DMS 273 (cell line): Measurements from ENCODE around the gene CCNY.
"Not testable (repeated sequence)": the region's sequence is repeated elsewhere in the genome, so short reads cannot be mapped to it uniquely, and the experiment has no call there.

Source experiments
- DNase-seq: peaks from one replicate; lab custom pipeline; 2025; ENCODE audit not compliant: unreplicated experiment; lab: John Stamatoyannopoulos, UW

CCNY gene

DNA sequence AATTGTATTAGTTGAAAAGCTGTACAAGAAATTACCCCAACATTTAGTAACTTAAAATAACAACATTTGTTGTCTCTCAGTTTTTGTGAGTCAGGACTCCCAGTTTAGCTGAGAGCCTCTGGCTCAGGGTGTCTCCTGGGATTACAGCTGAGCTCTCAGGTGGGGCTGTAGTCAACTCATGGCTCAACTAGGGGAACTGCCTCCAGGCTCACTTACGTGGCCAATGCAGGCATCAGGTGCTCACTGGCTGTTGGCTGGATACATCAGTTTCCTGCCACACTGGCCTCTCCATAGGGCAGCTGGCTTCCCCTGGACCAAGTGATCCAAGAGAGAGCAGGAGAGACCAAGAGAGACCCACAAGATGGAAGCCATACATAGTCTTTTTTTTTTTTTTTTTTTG lies 17.5 kb downstream of the CCNY start:
- DNase-seq, result no peak

DNA sequence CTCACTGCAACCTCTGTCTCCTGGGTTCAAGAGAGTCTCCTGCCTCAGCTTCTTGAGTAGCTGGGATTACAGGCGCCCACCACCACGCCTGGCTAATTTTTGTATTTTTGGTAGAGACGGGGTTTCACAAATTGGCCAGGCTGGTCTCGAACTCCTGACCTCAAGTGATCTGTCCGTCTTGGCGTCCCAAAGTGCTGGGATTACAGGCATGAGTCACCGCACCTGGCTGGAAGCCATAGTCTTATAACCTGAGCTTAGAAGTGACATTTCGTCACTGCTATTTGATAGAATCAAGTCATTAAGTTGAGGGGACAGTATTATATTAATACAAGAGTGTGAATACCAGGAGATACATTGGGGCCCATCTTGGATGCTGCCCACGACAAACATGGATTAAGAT lies 17.9 kb downstream of the CCNY start:
- DNase-seq, result not testable (repeated sequence)

DNA sequence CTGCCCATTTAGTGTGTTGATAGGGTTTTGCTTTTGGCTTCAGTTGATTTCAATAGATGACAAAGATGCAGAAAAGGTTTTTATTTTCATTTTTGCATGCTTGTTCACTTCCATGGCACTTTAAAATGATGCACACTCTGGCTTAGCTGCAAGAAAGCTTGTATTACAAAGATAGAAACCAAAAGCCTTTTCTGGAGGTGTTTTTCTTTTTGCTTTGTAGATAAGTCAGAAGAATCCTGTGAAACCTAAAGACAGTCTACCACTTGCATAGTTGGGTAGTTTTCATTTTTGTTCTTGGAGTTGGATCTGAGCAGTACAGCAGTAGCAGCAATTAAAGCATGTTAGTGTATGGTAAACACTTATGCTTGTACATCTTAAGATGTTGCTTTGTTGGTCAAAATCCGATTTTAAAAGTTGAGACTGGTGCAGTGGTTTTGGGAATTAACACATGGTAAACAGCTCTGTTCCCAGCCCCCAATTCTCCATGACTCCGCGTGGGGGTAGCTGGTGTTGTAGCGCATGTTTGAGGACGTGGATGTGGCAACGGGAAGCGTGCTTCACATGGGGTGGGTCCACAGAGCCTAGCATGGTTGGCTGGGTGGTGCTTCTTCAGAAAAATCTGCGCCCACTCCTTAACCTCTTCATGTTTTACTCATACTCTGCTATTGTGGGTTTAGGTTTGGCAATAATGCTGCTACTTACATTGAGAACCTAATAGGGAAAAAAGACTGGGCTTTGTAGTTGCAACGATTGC lies 19.8 kb downstream of the CCNY start:
- DNase-seq, result no peak

DNA sequence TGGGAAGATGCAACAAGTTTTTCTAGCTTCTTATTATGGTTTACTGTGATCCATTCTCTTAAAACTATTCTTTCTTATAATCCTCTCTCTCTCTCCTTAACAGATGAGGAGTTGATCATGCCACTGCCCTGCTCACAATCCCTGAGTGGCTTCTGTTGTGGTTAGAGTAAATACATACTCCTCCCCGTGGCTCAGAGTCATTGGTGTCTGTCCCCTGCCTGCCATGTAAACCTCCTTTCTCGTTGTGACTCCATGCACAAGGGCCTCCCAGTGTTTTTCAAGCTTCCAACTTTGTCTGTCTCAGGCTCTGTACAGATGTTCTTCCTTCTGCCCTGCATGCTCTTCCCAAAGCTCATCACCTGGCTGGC lies 20.4 kb downstream of the CCNY start:
- no peak for DNase-seq

DNA sequence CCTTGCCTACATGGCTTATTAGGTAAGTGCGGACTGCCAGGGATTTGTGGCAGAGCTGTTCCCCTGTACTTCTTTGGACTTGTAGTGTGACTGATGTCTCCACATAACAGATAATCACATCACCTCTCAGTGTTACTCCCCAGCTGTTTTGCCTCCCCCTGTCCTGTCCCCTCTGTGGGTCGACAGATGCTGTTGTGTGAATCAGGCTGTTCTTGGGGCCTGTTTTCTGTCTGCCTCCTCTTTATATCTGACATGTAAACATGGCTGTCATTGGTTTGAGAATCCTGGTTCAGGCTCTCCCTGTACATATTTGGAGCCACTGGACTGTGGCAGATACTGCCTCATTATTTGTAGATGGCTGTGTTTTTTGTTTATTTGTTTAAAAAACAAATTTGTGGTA lies 22.7 kb downstream of the CCNY start:
- DNase-seq, result peak; percentile 38

DNA sequence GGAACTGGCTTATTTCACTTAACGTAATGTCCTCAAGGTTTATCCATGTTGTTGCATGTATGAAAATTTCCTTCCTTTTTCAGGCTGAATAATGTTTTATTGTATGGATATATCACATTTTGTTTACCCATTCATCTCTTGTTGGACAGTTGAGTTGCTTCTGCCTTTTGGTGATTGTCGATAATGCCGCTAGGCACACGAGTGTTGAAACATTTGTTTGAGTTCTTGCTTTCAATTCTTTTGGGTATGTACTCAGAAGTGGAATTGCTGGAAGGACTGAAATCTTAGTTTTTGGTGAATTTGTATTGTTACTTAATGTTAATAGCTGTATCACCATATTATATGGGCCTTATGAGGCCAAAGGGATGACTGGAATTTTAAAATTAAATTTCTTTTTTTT lies 23.6 kb downstream of the CCNY start:
- DNase-seq, result no peak

DNA sequence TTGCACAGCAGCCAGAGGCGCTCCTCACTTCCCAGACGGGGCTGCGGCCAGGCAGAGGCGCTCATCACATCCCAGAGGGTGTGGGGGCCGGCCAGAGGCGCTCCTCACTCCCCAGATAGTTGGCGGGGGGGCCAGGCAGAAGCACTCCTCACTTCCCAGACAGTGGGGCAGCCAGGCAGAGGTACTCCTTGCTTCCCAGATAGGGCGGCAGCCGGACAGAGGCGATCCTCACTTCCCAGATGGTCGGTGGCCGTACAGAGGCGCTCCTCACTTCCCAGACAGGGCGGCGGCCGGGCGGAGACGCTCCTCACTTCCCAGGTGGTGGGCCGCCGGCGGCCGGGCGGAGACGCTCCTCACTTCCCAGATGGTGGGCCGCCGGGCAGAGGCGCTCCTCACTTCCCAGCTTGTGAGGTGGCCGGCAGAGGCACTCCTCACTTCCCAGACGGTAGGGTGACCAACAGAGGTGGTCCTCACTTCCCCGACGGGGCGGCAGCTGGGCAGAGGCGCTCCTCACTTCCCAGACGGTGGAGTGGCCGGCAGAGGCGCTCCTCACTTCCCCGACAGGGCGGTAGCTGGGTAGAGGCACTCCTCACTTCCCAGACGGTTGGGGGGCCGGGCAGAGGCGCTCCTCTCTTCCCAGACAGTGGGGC lies 26.5 kb downstream of the CCNY start:
- DNase-seq, result no peak

DNA sequence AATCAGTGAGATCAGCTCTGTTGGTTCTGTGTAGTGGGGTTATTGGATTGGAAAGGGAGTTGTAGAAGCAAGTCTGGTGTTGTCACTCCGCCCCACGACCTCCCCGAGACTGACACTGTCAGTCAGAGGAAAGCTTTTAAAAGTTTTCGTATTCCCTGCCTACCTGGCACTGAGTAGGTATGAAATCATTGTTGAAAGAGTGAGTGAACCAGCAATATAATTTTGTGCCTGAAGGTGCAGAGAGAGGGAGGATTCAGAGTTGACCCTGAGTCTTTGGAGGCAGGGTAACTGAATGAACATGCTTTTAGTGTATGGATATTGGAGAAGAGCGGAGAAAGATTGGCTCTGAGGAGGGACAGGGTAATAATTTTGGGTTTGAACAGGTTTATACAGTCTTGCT lies 27.3 kb downstream of the CCNY start:
- DNase-seq, result no peak

DNA sequence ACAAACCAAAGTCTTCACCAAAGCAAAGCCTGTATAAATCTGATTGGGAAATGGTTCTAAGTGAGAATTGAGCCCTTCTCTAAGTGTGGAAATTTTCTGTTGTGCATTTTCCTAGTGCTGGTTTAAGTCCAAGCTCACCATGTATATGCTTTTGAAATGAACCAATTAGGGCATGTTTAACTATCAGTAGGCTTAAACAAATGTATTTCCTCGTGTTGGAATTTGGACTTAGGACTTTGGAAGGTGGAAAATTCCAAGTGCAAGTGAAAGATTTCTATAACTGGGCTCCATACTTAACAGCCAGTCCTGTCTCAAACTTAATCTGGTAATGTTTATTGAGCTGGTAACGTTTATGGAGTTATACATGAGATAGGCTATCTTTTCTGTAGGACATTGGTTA lies 28.5 kb downstream of the CCNY start:
- no peak for DNase-seq

DNA sequence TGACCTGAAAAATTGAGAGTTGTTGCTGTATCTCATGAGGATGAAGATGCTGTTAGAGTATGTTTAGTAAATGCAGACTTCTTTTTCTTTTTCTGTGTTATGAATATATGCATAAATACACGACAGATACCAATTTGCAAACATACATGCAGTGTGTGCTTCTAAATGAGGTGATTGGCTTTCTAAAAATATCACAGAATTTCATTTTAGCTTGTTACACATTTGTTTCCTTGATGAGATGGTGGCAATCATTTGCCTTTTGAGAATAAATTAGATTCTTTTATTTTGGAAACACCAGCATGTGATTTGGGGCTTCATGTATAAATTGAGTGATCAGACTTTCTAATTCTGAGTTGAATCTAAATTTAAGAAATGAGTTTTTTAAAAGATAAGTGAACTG lies 29.7 kb downstream of the CCNY start:
- DNase-seq, result no peak

DNA sequence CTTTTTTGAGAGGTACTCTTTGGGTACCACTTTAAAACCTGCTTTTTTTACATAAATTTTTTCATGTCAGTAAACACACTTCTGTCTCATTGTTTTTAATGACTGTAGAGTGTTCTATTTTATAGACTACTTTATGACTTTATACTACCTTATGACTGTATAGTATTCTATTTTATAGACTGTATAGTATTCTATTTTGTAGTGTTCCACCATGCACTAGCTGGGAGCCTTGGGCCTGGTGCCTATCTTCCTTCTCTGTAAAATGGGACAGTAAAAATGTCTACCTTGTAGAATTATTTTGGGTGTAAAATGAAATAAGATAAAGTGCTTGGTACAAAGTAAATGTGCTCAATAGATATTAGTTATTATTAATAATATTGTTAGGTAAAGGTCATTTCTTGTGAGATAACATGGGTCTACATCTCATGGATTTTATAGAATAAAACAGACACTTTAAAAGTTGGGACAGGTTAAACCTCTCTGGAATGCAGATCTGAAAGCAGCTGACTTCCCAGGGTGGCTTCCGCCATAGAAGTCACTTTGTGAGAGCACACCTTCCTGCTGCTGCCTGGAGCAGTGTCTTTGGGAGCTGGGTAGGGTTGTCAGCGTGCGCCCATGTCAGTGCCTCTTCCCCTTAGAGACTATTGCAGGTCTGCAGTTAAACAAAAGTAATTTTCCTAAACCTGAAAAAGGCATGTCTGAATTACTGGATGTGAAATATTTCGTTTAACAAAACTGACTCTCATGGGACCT lies 31.0 kb downstream of the CCNY start:
- no peak for DNase-seq

DNA sequence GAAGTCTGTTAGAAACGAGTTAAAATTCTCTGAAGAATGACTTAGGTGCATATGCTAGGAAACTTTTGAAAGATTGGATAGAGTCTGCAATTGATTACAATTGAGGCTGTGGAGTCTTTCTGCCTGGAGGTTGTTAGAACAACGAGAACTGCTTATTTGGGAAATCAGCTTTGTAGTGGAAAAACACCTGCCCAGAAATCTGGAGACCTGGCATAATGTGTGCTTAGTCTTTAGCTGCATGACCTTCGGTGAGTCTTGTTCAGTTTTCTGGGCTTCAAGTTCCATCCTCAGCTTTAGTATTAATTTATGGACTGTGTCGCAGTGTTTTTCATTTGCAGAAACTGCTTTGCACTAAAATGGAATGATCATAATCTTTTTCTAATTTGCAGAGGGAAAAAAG lies 31.7 kb downstream of the CCNY start:
- DNase-seq, result no peak

DNA sequence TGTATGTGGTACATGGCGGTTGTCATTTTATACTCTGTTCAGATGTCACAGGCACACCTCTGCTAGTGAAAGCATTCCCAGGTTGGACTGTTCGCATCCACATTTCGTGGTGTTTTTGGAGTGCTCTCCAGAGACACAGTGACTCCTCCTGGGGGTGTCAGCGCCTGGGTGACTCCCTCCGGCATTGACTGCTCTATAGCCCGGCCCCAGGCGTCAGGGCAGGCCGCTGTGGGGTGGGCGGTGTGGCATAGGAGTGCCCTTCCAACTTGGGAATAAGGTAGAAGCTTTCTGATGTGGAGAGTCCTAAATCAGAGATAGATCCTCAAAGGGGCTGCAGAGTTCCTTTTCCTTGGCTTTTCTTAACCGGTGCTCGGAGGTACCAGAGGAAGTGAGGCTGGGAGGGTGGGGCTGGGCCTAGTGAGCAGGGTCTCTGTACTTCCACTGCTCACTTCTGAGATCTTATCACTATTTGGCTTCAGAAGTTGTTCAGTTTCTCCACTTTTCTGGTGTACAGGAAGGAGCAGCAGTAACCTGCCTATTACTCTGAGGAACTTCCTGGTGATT lies 32.3 kb downstream of the CCNY start:
- DNase-seq, result no peak

DNA sequence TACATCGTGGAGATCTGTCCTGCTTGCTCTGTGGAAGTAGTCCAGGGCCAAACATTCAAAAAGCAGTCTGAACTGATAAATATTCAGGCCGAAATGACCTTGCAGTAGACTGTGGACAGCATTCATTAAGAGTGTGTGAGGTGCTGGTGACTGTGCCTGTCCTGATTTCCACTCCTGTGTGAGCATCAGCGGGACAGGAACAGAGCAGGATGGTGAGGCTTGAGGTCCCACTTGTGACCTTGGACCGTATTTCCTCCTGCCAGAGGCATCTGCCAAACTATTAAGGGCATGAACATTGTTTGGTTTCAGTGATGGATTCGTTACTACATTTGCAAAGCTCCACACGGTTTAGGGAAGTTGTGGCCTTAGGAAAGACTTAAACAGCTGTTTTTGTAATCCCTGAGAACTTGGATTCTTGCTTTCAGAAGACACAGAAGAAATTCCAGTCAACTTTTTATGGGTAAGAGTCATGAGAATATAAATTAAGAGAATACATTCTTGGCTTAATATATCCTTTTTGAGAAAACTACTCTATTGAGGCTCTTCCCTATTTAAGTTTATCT lies 32.8 kb downstream of the CCNY start:
- DNase-seq, result no peak

DNA sequence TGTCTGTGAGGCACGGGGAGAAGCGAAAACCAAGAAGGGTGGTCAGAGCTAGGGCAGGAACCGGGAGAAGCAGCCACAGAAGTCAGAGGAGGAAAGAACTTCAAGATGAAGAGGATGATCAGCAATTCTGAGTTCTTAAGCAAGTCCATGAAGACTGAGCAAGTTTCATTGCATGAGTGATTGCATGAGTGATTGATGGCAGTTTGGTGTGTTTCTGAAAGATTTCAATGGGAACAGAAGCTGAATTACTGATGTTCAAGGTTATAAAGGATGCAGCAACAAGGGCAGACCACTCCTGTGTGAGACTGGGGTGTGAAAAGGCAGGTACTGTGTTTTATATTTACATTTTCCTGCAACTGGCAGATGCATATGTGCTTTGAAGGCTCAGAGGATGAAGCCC lies 35.4 kb downstream of the CCNY start:
- no peak for DNase-seq

DNA sequence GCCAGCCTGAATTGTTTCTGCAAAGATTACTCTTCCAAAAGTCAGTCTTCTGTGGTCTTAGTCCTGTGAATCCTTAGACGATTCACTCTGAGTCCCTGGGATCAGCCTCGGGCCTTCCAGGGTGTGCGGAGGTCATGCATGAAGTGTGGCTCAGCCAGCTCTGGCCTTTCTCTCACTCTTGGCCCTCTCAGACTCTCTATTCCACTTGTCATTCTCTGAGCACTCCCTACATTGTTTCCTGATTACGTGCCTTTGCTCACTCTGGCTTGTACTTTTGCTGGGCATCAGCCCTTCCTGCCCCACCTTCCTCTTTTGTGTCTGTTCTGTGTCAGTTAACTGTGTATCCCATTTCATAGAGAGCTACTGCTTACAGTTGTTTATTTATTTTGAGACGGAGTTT lies 36.0 kb downstream of the CCNY start:
- DNase-seq, result no peak

DNA sequence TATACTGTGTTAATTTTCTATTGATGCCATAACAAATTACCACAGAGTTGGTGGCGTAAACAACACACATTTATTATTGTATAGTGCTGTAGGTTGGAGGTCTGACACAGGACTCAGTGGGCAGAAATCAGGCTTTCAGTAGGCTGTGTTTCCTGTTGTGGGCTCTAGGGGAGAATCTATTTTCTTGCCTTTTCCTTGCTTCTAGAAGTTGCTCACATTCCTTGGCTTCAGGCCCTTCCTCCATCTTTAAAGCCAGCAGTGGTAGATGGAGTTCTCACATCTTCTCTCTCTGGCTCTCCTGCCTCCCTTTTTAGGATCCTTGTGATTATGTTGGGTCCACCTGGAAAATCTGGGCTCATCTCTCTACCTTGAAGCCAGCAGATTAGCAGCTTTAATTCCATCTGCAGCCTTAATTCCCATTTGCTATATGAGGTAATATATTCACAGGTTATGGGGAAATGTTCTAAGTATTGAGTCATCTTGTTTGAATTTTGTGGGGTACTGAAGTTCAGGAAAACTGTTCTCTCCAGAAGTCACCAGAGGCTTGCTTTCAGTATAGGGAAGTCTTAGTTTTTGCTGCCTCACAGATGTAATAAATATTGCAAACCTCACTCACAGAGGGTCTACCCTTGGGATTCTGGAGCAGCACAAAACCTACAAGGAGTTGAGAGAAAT lies 38.9 kb downstream of the CCNY start:
- DNase-seq, result no peak

DNA sequence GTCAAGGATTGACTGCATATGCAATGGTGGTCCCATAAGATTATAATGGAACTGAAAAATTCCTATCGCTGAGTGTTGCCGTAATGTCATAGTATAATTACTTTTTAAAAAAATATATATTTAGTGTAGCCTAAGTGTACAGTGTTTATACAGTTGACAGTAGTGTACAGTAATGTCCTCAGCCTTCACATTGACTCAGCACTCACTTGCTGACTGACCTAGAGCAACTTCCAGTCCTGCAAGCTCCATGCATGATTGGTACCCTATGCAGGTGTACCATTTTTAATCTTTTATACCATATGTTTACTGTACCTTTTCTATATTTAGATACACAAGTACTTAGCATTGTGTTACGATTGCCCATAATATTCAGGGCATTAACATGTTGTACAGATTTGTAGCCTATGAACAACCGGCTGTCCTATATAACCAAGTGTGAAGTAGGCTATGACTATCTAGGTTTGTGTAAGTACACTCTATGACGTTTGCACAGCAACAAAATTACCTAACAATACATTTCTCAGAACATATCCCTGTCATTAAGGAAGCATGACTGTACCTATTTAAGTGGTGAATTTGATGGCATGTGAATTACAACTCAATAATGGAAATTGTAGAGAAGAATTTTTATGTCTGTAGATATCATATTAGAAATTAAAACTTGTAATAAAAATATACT lies 40.9 kb downstream of the CCNY start:
- no peak for DNase-seq

DNA sequence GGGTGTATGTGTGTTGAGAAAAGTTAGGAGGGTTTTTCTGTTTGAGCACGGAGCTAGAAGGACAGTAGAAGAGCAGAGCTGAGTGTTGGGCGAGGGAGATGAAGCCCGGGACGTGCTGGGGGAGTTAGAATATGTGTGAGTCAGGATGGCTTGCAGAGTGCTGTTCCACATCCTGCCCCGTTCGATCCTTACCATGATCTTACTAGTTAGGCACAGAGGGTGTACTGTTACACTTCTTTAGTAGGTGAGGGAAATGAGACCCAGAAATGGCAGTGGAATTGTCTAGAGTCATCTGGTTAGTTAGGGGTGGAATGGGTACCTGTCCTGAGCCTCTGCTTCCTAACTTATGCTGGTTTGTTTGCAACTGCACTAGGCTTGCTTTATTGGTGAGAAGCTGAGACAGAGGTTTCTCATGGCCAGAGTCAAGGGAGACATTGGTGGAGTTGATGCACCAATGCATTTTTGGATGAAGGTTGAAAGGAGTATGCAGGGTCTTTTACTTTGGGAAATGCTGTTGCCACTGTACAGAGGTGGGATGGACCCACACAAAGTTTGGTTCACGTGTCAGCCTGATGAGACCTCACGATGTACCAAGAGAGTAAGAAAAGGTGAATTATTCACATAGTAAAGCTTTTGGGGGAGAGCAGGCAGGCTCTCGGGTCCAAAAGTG lies 42.4 kb downstream of the CCNY start:
- no peak for DNase-seq
